Stimulated activated CD4-positive, alpha-beta T cell treated with anti-CD3 and anti-CD28 coated beads, Interleukin-15, amount 100 ng/mL, for 24 hours (primary cell): ENCODE results near the gene ITGB1.
"Not testable (repeated sequence)": the region's sequence is repeated elsewhere in the genome, so short reads cannot be mapped to it uniquely, and the experiment has no call there.

Source experiments
- DNase-seq: peaks from one replicate; pipeline ENCODE4 v3.0.0-alpha.2; 2020

The ITGB1 gene

GRCh38 chr10:32958085-32959005, at the start of gene ITGB1:
Gene ITGB1, minus strand, starts transcription at chr10:32958230. Its CDS starts 22,672 bp downstream, at chr10:32935558.
- DNase-seq, result peak; percentile 91

DNA sequence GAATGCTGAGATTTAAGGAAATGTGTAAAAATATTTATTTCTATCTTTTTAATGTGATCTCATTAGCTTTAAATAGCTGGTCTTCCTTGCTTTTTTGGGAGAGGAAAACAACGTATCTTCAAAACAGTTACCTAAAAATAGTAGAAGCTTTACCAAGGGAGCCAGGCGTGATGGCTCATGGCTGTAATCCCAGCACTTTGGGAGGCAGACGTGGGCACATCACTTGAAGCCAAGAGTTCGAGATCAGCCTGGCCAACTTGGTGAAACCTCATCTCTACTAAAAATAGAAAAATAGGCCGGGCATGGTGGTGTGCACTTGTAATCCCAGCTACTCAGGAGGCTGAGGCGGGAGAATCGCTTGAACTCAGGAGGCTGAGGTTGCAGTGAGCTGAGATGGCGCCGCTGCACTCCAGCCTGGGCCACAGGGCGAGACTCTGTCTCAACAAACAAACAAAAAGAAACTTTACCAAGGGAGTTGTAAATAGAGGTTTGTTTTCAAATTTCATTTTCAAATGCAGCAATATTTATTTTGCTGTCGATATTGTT, 48.4 kb upstream of the ITGB1 start:
- no peak for DNase-seq

GRCh38 chr10:33005322-33006301, 47.6 kb upstream of the ITGB1 start:
- peak; percentile 68 for DNase-seq

DNA sequence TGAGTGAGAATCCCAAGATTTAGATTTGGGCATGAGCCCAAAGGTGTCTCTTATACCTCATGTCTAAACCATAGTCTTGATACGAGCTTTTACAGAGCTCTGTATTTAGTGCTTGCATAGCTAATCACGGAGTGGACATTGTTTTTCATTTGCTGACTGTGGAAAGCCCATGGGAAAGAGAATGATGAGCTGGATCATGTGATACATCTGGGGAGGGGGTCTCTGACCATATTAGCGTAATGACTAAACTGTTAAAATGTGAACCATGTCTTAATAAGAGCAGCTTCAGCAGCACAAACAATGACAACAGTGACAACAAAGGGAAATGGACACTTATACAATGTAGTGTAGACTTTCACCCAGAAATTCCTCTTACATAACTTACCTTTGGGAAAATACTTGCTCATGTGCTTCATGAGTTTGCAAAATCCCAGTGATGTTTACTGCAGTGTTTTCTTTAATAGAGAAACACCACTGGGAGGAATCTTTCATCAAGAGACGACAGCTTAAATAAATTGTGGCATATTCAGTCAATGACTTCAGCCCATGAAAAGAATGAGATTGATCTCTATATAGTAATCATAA, 44.0 kb upstream of the ITGB1 start:
- no peak for DNase-seq

DNA sequence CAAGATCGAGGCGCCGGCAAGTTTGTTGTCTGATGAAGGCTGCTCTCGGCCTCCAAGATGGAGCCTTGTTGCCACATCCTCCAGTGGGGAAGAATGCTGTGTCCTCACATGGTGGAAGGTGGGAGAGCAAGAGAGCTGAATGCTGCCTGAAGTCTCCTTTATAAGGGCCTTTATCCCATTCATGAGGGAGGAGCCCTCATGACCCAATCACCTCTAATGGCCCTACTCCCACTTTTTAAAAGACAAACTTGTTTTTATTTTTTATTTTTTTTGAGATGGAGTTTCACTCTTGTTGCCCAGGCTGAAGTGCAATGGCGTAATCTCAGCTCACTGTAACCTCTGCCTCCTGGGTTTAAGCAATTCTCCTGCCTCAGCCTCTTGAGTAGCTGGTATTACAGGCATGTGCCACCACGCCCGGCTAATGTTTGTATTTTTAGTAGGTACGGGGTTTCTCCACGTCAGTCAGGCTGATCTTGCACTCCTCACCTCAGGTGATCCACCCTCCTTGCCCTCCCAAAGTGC, 40.1 kb upstream of the ITGB1 start:
- DNase-seq, result not testable (repeated sequence)

- no peak for DNase-seq
Observed at GRCh38 chr10:32995751-32996150, 37.7 kb upstream of the ITGB1 start.

DNA sequence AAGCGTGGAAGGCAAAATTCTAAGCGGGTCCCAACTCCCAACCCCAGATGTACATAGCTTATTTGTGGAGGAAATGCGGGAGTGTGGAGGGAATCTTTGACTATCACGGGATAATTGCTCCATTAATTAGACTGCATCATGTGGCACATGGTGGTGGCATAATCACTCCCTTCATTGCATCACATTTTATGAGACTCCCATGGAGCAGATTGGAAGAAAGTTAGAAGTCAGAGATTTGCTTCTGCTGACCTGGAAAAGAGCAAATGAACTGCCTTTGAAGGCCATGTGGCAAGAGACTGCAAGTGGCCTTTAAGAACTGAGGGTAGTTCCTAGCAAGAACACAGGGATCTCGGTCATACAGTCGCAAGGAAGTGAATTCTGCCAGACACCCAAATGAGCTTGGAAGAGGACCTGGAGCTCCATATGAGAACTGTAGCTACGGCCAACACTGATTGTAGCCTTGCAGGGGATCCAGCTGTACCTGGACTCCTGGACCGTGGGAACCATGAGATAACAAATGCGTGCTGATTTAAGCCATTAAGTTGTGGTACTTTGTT, 37.1 kb upstream of the ITGB1 start:
- DNase-seq, result no peak

DNA sequence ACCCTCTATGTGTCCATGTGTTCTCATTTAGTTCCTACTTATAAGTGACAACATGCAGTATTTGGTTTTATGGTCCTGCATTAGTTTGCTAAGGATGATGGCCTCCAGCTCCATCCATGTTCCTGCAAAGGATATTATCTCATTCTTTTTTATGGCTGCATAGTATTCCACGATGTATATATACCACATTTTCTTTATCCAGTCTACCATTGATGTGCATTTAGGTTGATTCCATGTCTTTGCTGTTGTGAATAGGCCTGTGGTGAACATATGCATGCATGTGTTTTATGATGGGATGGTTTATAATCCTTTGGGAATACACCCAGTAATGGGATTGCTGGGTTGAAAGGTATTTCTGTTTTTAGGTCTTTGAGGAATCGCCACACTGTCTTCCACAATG, 36.6 kb upstream of the ITGB1 start:
- DNase-seq, result not testable (repeated sequence)

- DNase-seq, result not testable (repeated sequence)
Observed at GRCh38 chr10:32992310-32992709, 34.3 kb upstream of the ITGB1 start.

GRCh38 chr10:32990811-32991210, 32.8 kb upstream of the ITGB1 start:
- DNase-seq, result no peak

GRCh38 chr10:32988604-32989003, 30.6 kb upstream of the ITGB1 start:
- DNase-seq, result no peak

- no peak for DNase-seq
Observed at GRCh38 chr10:32987172-32987571, 29.1 kb upstream of the ITGB1 start.

GRCh38 chr10:32985775-32986350, 27.8 kb upstream of the ITGB1 start:
- no peak for DNase-seq

DNA sequence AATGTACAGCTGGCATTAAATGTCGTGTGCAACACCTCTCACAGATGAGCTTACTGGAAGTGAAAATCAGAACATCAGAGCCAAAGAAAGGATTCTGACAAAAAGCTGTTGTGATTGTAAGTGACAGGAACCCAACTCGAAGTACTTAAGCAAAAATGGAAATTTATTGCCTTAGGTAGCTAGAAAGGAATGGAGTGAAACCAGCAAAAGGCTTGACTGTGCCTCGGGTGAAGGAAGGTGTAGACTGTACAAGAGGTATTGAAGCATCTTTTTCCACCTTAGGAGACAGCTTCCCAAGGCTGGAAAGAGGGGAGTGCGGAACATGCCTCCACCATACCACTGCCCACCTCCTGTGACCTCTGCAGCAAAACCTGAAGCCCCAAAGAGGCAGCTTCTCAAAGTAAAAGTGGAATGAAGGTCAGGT, 27.3 kb upstream of the ITGB1 start:
- DNase-seq, result no peak

DNA sequence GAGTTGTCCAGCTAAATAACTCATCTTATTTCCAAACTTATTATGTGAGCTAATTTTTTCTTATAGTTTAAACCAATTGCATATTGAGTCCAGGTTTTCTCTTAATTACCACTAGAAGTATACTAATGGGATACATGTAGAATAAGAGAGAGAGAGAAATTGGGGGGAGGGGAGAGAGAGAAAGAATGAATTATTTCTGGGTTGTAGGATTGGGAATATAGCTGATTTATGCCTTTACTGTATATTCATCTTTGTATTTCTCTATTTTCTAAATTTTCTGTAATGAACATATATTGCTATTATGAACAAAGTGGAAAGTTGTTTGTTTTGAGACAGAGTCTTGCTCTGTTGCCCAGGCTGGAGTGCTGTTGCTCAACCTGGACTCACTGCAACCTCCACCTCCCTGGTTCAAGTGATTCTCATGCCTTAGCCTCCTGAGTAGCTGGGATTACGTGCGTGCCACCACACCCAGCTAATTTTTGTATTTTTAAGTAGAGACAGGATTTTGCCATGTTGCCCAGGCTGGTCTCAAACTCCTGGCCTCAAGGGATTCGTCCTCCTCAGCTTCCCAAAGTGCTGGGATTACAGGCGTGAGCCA, 26.1 kb upstream of the ITGB1 start:
- DNase-seq, result no peak

- DNase-seq, result peak; percentile 25
Observed at GRCh38 chr10:32982911-32983909, 25.2 kb upstream of the ITGB1 start.

DNA sequence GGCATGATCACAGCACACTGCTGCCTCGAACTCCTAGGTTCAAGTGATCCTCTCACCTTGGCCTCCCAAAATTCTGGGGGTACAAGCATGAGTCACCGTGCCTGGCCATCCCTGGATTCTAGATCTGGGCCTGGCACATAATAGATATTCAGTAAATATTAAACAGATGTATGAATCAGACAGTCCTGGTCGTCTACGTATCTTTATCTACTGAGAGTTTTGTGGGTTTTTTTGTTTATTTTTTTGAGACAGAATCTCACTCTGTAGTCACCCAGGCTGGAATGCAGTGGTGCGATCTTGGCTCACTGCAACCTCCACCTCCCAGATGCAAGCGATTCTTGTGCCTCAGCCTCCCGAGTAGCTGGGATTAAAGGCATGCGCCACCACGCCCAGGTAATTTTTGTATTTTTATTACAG, 24.3 kb upstream of the ITGB1 start:
- DNase-seq, result no peak

DNA sequence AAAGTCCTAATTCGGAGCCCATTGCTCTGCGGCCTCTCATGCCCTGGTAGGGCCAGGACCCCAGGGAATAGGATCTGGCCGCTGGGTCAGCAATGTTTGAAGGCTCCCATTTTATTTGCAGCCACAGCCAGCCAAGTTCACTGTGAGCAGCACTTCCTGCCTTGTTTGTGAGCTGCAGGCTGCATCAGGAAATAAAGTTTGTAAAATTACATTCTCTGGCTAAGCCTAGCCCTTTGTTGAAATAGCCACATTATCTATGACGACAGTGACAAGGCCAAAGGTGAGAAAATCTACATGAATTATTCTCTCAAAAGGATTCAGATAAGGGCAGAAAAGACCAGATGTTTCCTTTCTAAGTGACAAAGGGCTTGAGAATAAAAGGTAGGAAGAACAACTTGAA, 23.7 kb upstream of the ITGB1 start:
- DNase-seq, result no peak

- DNase-seq, result peak; percentile 89
Observed at GRCh38 chr10:32980558-32981468, 22.8 kb upstream of the ITGB1 start.
